Hypothalamus (tissue), 51 donors: ENCODE data around the gene UBN2.
"Not testable (repeated sequence)": the region's sequence is repeated elsewhere in the genome, so short reads cannot be mapped to it uniquely, and the experiment has no call there.

Experiments used
- DNase-seq, 51 donors: peaks; one replicate each; lab custom pipeline; 2025; lab: John Stamatoyannopoulos, UW

Gene UBN2

GRCh38 chr7:139230774-139231512 is at the start of gene UBN2:
UBN2 (plus strand) TSS chr7:139231237; CDS start chr7:139231485, 248 bp downstream.
- peak; percentile 70 to 98 (median 94) for DNase-seq

GRCh38 chr7:139181404-139181803 is 49.6 kb upstream of the UBN2 start:
- DNase-seq: no peak

- DNase-seq: no peak
Observed at GRCh38 chr7:139182363-139182762, 48.7 kb upstream of the UBN2 start.

DNA sequence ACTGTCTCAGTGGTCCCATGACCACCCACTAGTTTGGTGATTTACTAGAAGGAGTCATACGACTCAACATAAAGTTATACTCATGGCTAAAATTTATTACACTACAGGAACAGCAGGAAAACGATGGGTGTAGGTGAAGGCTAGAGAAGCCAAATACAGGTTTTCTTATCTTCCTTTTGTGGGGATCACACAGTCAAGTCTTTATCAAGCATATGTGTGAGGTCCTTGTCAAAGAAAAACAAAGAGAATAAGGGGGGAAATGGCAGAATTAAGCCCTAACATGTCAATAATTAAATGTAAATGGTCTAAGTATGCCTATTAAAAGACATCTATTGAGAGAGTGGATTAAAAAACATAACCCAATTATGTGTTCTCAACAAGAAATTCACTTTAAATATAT is 47.8 kb upstream of the UBN2 start:
- no peak for DNase-seq

DNA sequence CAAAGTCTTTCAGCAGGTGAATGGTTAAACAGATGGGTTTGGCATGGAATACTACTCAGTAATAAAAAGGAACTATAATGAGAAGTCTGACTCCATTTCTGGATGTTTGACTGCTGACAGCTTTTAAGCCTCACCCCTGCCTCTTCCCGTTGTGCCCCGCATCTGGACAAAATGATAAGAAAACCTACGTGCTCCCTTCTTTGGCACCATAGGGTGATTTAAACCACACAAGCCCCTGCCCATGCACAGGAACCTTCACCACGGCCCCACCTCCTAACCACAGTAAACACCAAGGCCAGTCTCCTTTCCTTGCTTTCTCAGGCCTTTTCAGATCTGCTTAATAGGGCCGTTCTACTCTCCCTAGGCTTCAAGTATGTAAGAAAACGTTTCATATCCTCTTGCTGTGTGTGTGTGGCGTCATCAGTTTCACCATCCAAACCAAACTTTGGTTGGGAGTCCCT is 47.1 kb upstream of the UBN2 start:
- DNase-seq: no peak

DNA sequence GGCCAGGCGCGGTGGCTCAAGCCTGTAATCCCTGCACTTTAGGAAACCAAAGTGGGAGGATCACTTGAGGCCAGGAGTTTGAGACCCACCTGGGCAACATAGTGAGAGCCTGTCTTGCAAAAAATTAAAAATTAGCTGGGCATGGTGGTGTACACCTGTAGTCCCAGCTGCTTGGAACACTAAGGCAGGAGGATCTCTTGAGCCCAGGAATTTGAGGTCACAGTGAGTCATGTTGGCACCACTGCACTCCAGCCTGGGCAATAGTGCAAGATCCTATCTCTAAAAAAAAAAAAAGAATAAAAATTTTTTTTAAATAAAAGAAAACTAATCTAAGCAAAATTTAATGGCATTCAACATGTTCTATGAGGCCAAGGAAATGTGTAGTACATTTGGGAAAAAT is 44.9 kb upstream of the UBN2 start:
- no peak for DNase-seq

DNA sequence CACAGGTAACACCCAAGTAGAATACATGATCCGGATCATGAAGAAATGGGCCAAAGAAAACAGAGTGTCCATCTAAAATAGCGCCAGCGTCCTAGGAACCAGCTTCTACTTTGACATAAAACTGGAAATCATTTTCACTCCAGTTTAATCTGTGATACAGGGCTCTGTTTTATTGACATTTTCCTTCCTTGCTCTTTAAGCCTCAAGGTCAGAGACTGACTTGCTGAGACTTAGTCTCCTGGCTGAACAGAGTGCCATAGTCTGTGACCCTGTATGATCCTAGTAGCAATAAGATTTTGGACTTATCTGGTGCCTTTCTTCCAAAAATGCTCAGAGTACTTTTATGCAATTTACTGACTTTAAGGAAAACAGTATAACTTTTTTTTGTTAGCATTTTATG is 41.7 kb upstream of the UBN2 start:
- no peak for DNase-seq

- no peak for DNase-seq
Observed at GRCh38 chr7:139192014-139192706, 38.9 kb upstream of the UBN2 start.

GRCh38 chr7:139200382-139200781 is 30.7 kb upstream of the UBN2 start:
- no peak for DNase-seq

DNA sequence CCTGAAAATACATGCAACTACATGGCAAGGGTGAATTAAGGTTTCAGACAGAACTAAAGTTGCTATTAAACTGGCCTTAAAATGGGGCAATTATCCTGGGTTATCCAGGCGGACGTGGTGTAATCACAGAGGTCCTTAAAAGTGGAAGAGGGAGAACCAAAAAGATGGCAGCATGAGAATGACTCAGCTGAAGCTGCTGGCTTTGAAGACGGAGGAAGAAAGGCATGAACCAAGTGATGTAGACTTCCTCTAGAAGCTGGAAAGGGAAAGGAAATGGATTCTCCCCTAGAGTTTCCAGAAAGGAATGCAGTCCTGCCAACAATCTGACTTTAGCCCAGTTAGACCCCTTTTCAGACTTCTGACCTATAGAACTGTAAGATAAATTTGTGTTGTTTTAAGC is 27.0 kb upstream of the UBN2 start:
- DNase-seq: no peak

DNA sequence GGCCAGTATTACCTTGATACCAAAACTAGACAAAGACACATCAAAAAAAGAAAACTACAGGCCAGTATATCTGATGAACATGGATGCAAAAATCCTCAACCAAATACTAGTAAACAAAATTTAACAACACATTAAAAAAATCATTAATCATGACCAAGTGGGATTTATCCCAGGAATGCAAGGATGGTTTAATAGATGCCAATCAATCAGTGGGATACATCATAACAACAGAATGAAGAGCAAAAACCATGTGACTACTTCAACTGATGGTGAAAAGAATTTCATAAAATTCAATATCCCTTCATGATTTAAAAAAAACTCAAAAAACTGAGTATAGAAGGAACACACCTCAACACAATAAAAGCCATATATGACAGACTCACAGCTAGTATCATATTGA is 25.2 kb upstream of the UBN2 start:
- no peak for DNase-seq

GRCh38 chr7:139212133-139212532 is 18.9 kb upstream of the UBN2 start:
- no peak for DNase-seq

DNA sequence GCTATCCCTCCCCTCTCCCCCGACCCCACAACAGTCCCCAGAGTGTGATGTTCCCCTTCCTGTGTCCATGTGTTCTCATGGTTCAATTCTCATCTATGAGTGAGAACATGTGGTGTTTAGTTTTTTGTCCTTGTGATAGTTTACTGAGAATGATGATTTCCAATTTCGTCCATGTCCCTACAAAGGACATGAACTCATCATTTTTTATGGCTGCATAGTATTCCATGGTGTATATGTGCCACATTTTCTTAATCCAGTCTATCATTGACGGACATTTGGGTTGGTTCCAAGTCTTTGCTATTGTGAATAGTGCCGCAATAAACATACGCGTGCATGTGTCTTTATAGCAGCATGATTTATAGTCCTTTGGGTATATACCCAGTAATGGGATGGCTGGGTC is 17.5 kb upstream of the UBN2 start:
- DNase-seq: not testable (repeated sequence)

- no peak for DNase-seq
Observed at GRCh38 chr7:139218173-139218572, 12.9 kb upstream of the UBN2 start.

DNA sequence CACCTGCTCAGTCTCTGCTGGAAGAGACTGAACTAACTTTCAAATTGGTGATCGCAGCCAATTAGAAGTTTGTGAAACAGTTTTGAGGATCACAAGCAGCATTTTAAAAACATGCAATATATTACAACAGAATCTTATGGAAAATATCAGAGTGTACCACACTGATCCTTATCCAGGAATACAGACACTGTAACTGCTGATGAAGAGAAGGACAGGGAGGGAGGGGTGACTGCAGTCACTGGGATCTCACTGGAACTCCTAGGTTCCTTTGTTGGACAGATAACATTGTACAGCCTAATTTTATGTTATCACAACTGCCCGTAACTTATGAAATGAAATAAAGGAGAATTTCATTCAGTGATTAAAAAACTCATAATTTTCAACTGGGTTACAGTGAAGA is 6.8 kb upstream of the UBN2 start:
- no peak for DNase-seq

GRCh38 chr7:139224836-139225235 is 6.2 kb upstream of the UBN2 start:
- DNase-seq: not testable (repeated sequence)

- DNase-seq: not testable (repeated sequence)
Observed at GRCh38 chr7:139225286-139226157, 5.5 kb upstream of the UBN2 start.

DNA sequence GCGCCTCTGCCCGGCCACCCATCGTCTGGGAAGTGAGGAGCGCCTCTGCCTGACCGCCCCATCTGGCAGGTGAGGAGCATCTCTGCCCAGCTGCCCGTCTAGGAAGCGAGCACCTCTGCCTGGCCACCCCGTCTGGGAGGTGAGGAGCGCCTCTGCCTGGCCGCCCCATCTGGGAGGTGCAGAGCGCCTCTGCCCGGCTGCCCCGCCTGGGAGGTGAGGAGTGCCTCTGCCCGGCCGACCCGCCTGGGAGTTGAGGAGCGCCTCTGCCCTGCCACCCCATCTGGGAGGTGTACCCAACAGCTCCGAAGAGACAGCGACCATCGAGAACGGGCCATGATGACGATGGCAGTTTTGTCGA is 4.9 kb upstream of the UBN2 start:
- not testable (repeated sequence) for DNase-seq

GRCh38 chr7:139226988-139227488 is 4.0 kb upstream of the UBN2 start:
- DNase-seq: not testable (repeated sequence)

GRCh38 chr7:139230023-139230422 is 1.0 kb upstream of the UBN2 start:
- no peak for DNase-seq

GRCh38 chr7:139230484-139230773 is 608 bp upstream of the UBN2 start:
- DNase-seq: no peak
